Spleen (tissue), 7 donors: ENCODE measurements around the gene RIOK3.

Source experiments
- CTCF ChIP-seq, 11 experiments: fragments of 200-600 bp in 7 of 11; fragments of 450-650 bp in 4 of 11; sonication (generic) in 4 of 11; IDR thresholded peaks in 8 of 11; conservative IDR thresholded peaks in 3 of 11; 1 replicate in 7 of 11; 2 replicates in 4 of 11; pipeline versions ENCODE4 v1.4.0 to v1.8.0; 2016 to 2021; ENCODE audit warnings: antibody characterized with exemption in 11 of 11, inconsistent platforms in 4 of 11, mild to moderate bottlenecking in 1 of 11
- POLR2A ChIP-seq, 3 donors: fragments of 450-650 bp; IDR thresholded peaks; one replicate each; pipeline ENCODE4 v1.5.1; 2017; ENCODE audit warnings: antibody characterized with exemption in 3 of 3, mild to moderate bottlenecking in 1 of 3
- POLR2AphosphoS5 ChIP-seq, 3 donors: sonication (generic); formaldehyde crosslinking; IDR thresholded peaks; one replicate each; pipeline ENCODE4 v1.5.1; 2017; ENCODE audit warnings: antibody characterized with exemption in 3 of 3
- donor health status: DM: no; HTN: no; CAD: no; lungs with moderate emphysema.
- donor health status: DM: no; HTN: no; CAD: no.
- donor health status: DM: no; HTN: no; CAD: no.

- TF ChIP-seq CTCF (IDR thresholded peaks at IDR 0.05 in 8 of 11, conservative IDR thresholded peaks at IDR 0.05 in 3 of 11) (no peak), POLR2AphosphoS5 (IDR thresholded peaks at IDR 0.05) (no peak), POLR2A (IDR thresholded peaks at IDR 0.05) (no peak)
Observed at GRCh38 chr18:23405636-23406035, 47.5 kb upstream of the RIOK3 start.
